BE2C (cell line): ENCODE measurements around the gene TAF5L.
"Not testable (repeated sequence)": the region's sequence is repeated elsewhere in the genome, so short reads cannot be mapped to it uniquely, and the experiment has no call there.

Experiments used
- DNase-seq: peaks from one replicate; pipeline ENCODE4 v3.0.0-alpha.2; 2020
- H3K27me3 ChIP-seq: fragments of 250-450 bp; sonication (Bioruptor Pico); 2 replicates; pipeline ENCODE4 v1.5.1; 2020; ENCODE audit warnings: mild to moderate bottlenecking
- H3K36me3 ChIP-seq: fragments of 250-450 bp; sonication (Bioruptor Pico); 2 replicates; pipeline ENCODE4 v1.5.1; 2020; ENCODE audit warnings: mild to moderate bottlenecking
- H3K4me1 ChIP-seq: fragments of 250-450 bp; sonication (Bioruptor Pico); 2 replicates; pipeline ENCODE4 v1.5.1; 2020
- H3K4me3 ChIP-seq: 2 replicates; pipeline ENCODE4 v1.5.1; 2011; ENCODE audit warnings: low read depth, low read length
- H3K9me3 ChIP-seq: fragments of 250-450 bp; sonication (Bioruptor Pico); 2 replicates; pipeline ENCODE4 v1.5.1; 2020
- CTCF ChIP-seq: IDR thresholded peaks from 2 replicates; pipeline ENCODE4 v1.5.1; 2012; ENCODE audit warnings: mild to moderate bottlenecking, low read depth, low read length

Gene TAF5L

GRCh38 chr1:229563701-229564100 lies 62.2 kb downstream of the TAF5L start:
- Histone ChIP-seq H3K36me3 (no peaks in the 10 kb centered on the region), H3K9me3 (no peaks in the 10 kb centered on the region; the same call in 1 of the 2 replicates), H3K4me1 (no peaks in the 10 kb centered on the region), H3K27me3 (no peaks in the 10 kb centered on the region), H3K4me3 (no peak overlapping the region)
- no peak for DNase-seq
- TF ChIP-seq CTCF, result no peak

GRCh38 chr1:229563241-229563640 lies 62.7 kb downstream of the TAF5L start:
- H3K4me3 ChIP-seq, result no peak overlapping the region
- no peaks in the 10 kb centered on the region for H3K36me3 ChIP-seq
- TF ChIP-seq CTCF, result no peak
- no peaks in the 10 kb centered on the region; the same call in 1 of the 2 replicates for H3K9me3 ChIP-seq
- no peaks in the 10 kb centered on the region for H3K27me3 ChIP-seq
- no peak for DNase-seq
- H3K4me1 ChIP-seq, result no peaks in the 10 kb centered on the region

- DNase-seq, result no peak
- Histone ChIP-seq H3K4me3 (no peak overlapping the region), H3K4me1 (no peaks in the 10 kb centered on the region), H3K9me3 (no peaks in the 10 kb centered on the region; the same call in 1 of the 2 replicates), H3K27me3 (no peaks in the 10 kb centered on the region), H3K36me3 (no peaks in the 10 kb centered on the region)
- TF ChIP-seq CTCF, result no peak
Observed at GRCh38 chr1:229562686-229563085, 63.2 kb downstream of the TAF5L start.

GRCh38 chr1:229561141-229561540 lies 64.8 kb downstream of the TAF5L start:
- no peak overlapping the region for H3K4me3 ChIP-seq
- H3K27me3 ChIP-seq, result no peaks in the 10 kb centered on the region
- H3K9me3 ChIP-seq, result no peaks in the 10 kb centered on the region; the same call in 1 of the 2 replicates
- TF ChIP-seq CTCF, result no peak
- no peaks in the 10 kb centered on the region for H3K36me3 ChIP-seq
- no peak for DNase-seq
- no peaks in the 10 kb centered on the region; the same call in 1 of the 2 replicates for H3K4me1 ChIP-seq

- DNase-seq, H3K4me1 ChIP-seq, H3K4me3 ChIP-seq, H3K27me3 ChIP-seq, H3K9me3 ChIP-seq, H3K36me3 ChIP-seq: not testable (repeated sequence)
Observed at GRCh38 chr1:229560124-229560523, 65.8 kb downstream of the TAF5L start.

- peak overlapping the region; percentile 73 for H3K4me3 ChIP-seq
- H3K9me3 ChIP-seq, H3K27me3 ChIP-seq, H3K36me3 ChIP-seq, DNase-seq, H3K4me1 ChIP-seq: not testable (repeated sequence)
Observed at GRCh38 chr1:229559336-229559801, 66.6 kb downstream of the TAF5L start.

- TF ChIP-seq CTCF, result peak; percentile 73
- Histone ChIP-seq H3K36me3 (no peaks in the 10 kb centered on the region), H3K4me1 (no peaks in the 10 kb centered on the region; the same call in none of the 2 replicates), H3K27me3 (no peaks in the 10 kb centered on the region), H3K4me3 (peak within 1 kb of the TSS; percentile 73), H3K9me3 (no peaks in the 10 kb centered on the region)
- DNase-seq, result peak; percentile 98
Observed at GRCh38 chr1:229558460-229559335, 67.2 kb downstream of the TAF5L start, which contains the start of gene ABCB10. Gene ABCB10, minus strand, starts transcription at chr1:229558707. Its CDS starts 55 bp downstream, at chr1:229558652.
